ENCODE measurements around the gene SPRED2. TPM values are rescaled to one million over a fixed set of nuclear protein-coding genes. Genes with fewer than 3 reads are reported as not detected.

Gene SPRED2
- total RNA-seq, 2 experiments from 2014 or later = 8.0 to 11.4 TPM

DNA sequence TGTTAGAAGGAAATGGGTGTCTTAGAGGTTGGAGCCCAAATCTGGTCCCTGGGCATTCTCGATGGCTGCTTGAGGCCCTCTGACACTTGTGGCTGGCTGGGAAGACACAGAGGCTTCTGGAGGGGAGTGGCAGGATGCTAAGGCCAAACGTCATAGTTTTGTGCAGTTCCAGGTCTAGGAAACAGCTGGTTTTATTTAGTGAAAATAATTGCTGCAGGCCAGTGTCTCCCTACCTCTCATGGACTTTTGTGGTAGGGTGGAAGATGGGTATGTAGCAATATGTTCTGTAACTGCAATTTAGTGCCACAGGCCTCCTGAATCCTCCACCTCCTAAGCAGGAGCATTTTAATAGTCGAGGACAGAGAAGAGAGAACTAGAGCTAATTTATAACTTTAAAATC is 32.2 kb upstream of the SPRED2 start:
- no peaks in the 10 kb centered on the region for H3K36me3 Mint-ChIP-seq (ENCODE audit: low read depth)
- DNase-seq = no peak
- no peak overlapping the region for H3K4me3 Mint-ChIP-seq
- peaks cover 2% of the 10 kb centered on the region for H3K4me1 Mint-ChIP-seq (ENCODE audit: low read depth)
- intact Hi-C loops (cut with micrococcal nuclease) = no loop called here
- H3K27ac Mint-ChIP-seq = no peak overlapping the region
- peaks cover 15% of the 10 kb centered on the region for H3K27me3 Mint-ChIP-seq (ENCODE audit: low read depth)
- no peaks in the 10 kb centered on the region for H3K9me3 Mint-ChIP-seq
- CTCF ChIA-PET = no interaction called here

- Mint-ChIP-seq H3K4me1 (ENCODE audit: low read depth) (no peaks in the 10 kb centered on the region), H3K27ac (no peak overlapping the region), H3K36me3 (ENCODE audit: low read depth) (no peaks in the 10 kb centered on the region), H3K9me3 (no peaks in the 10 kb centered on the region), H3K27me3 (ENCODE audit: low read depth) (peaks cover 26% of the 10 kb centered on the region), H3K4me3 (no peak overlapping the region)
- DNase-seq = no peak
- intact Hi-C loops (cut with micrococcal nuclease) = no loop called here
- CTCF ChIA-PET = interaction anchor here (0.6 kb wide), 1 partner anchor 1021 kb away, joined by 3 read pairs; no protein-coding TSS in a partner anchor
Measured at GRCh38 chr2:65458999-65459398, 26.6 kb upstream of the SPRED2 start.

DNA sequence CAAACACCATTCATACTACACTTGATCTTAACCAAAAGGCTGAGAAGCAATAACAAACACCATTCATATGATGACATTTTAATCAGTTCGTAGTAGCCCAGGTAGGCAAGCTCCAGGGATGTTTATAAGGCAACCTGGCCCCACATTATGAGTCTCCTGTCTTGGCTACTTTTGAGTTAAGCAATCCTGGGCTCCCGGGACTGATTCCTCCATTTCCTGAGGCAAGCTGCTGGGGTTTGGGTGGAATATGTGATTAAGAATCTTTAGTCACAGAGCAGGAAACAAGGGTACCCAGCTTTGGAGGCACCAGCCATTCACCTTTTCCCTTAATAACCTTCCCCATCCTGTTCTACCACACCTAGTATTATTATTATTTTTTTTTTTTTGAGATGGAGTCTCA is 24.5 kb upstream of the SPRED2 start:
- CTCF ChIA-PET = no interaction called here
- Mint-ChIP-seq H3K4me3 (no peak overlapping the region), H3K36me3 (ENCODE audit: low read depth) (no peaks in the 10 kb centered on the region), H3K9me3 (no peaks in the 10 kb centered on the region), H3K27me3 (ENCODE audit: low read depth) (peaks cover 25% of the 10 kb centered on the region), H3K4me1 (ENCODE audit: low read depth) (no peaks in the 10 kb centered on the region), H3K27ac (no peak overlapping the region)
- intact Hi-C loops (cut with micrococcal nuclease) = no loop called here
- no peak for DNase-seq

GRCh38 chr2:65456064-65456463 is 23.7 kb upstream of the SPRED2 start:
- no peak overlapping the region for H3K27ac Mint-ChIP-seq
- no peak for DNase-seq
- intact Hi-C loops (cut with micrococcal nuclease) = no loop called here
- no peaks in the 10 kb centered on the region for H3K36me3 Mint-ChIP-seq (ENCODE audit: low read depth)
- no peaks in the 10 kb centered on the region for H3K4me1 Mint-ChIP-seq (ENCODE audit: low read depth)
- H3K9me3 Mint-ChIP-seq = no peaks in the 10 kb centered on the region
- H3K27me3 Mint-ChIP-seq (ENCODE audit: low read depth) = peaks cover 22% of the 10 kb centered on the region
- CTCF ChIA-PET = no interaction called here
- H3K4me3 Mint-ChIP-seq = no peak overlapping the region

DNA sequence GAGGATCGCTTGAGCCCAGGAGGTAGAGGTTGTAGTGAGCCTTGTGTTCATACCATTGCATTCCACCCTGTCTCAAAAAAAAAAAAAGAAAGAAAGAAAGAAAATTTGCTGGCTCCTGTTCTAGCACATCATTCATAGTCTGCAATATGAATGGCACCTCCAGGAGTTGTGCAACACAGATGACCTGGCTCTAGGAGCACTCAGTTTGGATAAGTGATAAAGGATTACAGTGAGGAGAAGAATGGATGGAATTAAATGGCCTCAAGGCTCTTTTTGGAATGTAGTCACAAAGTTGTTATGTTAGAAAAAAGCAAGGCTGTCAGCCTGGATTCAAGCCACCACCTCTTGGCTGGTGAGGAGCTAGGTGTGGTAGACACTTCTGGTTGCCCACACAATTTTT is 21.5 kb upstream of the SPRED2 start:
- CTCF ChIA-PET = no interaction called here
- intact Hi-C loops (cut with micrococcal nuclease) = no loop called here
- no peak overlapping the region for H3K27ac Mint-ChIP-seq
- no peak overlapping the region for H3K4me3 Mint-ChIP-seq
- H3K36me3 Mint-ChIP-seq (ENCODE audit: low read depth) = no peaks in the 10 kb centered on the region
- H3K4me1 Mint-ChIP-seq (ENCODE audit: low read depth) = no peaks in the 10 kb centered on the region
- H3K9me3 Mint-ChIP-seq = no peaks in the 10 kb centered on the region
- no peak for DNase-seq
- H3K27me3 Mint-ChIP-seq (ENCODE audit: low read depth) = peaks cover 14% of the 10 kb centered on the region

DNA sequence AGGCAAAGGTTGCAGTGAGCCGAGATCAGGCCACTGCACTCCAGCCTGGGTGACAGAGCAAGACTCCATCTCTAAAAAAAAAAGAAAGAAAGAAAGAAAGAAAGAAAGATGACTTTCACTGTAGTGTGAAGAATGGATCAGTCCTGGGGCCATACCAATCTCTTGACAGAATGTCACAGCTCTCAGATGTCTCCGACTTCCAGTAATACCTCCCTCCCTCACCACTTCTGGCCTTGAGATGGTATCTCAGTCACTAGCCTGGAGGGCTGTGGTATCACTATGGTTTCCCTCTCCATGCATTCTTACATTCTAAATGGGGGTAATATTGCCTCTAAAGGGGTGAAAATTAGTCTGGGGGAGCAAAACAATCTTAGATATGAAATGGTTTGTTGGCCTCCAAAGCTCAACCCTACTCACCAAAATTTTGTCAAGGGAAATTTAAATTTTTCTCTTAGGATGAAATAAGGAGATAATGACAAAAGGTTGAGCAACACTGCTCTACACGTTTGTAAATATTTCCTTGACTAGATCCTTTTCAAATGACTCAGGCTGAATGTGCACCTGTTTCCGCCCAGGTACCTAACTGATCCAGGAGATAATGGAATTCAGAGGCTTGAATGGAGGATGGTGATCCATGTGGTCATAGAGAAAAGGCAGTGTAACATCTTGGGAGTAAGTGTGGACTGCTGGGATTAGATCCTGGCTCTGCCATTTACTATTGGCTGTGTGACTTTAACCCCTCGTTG is 19.9 kb upstream of the SPRED2 start:
- intact Hi-C loops (cut with micrococcal nuclease) = no loop called here
- no peaks in the 10 kb centered on the region for H3K36me3 Mint-ChIP-seq (ENCODE audit: low read depth)
- no peak for DNase-seq
- CTCF ChIA-PET = no interaction called here
- H3K9me3 Mint-ChIP-seq = no peaks in the 10 kb centered on the region
- peaks cover 13% of the 10 kb centered on the region for H3K27me3 Mint-ChIP-seq (ENCODE audit: low read depth)
- H3K4me3 Mint-ChIP-seq = no peak overlapping the region
- H3K4me1 Mint-ChIP-seq (ENCODE audit: low read depth) = no peaks in the 10 kb centered on the region
- H3K27ac Mint-ChIP-seq = no peak overlapping the region

- Mint-ChIP-seq H3K27me3 (ENCODE audit: low read depth) (peaks cover 13% of the 10 kb centered on the region), H3K36me3 (ENCODE audit: low read depth) (no peaks in the 10 kb centered on the region), H3K27ac (no peak overlapping the region), H3K9me3 (no peaks in the 10 kb centered on the region), H3K4me3 (no peak overlapping the region), H3K4me1 (ENCODE audit: low read depth) (no peaks in the 10 kb centered on the region)
- no peak for DNase-seq
- intact Hi-C loops (cut with micrococcal nuclease) = no loop called here
- CTCF ChIA-PET = no interaction called here
Measured at GRCh38 chr2:65450810-65451209, 18.4 kb upstream of the SPRED2 start.

DNA sequence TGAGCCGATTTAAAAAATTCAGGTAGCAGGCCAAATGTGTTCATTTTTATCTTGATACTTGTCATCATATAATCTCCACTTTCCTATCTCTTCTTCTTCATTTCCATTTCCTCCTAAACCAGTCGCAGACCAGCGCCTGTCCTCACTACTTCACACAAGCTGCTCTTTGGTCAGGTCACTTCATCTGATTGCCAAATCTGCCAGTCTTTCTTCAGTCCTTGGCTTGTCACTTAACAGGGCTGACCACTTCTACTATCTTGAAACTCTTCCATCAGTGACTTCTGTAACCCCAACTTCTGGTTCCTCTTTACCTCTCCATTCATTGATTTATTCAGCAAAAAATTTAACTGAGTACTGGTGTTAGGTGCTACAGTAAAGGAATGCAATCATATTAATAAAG is 18.0 kb upstream of the SPRED2 start:
- CTCF ChIA-PET = no interaction called here
- H3K4me3 Mint-ChIP-seq = no peak overlapping the region
- DNase-seq = no peak
- H3K9me3 Mint-ChIP-seq = no peaks in the 10 kb centered on the region
- H3K27me3 Mint-ChIP-seq (ENCODE audit: low read depth) = peaks cover 13% of the 10 kb centered on the region
- no peak overlapping the region for H3K27ac Mint-ChIP-seq
- no peaks in the 10 kb centered on the region for H3K36me3 Mint-ChIP-seq (ENCODE audit: low read depth)
- no peaks in the 10 kb centered on the region for H3K4me1 Mint-ChIP-seq (ENCODE audit: low read depth)
- intact Hi-C loops (cut with micrococcal nuclease) = no loop called here

GRCh38 chr2:65443509-65444186 is 11.2 kb upstream of the SPRED2 start:
- intact Hi-C loops (cut with micrococcal nuclease) = no loop called here
- Mint-ChIP-seq H3K27me3 (ENCODE audit: low read depth) (peaks cover 8% of the 10 kb centered on the region), H3K9me3 (no peaks in the 10 kb centered on the region), H3K4me3 (no peak overlapping the region), H3K36me3 (ENCODE audit: low read depth) (no peaks in the 10 kb centered on the region), H3K27ac (no peak overlapping the region), H3K4me1 (ENCODE audit: low read depth) (no peaks in the 10 kb centered on the region)
- DNase-seq = no peak
- CTCF ChIA-PET = no interaction called here

DNA sequence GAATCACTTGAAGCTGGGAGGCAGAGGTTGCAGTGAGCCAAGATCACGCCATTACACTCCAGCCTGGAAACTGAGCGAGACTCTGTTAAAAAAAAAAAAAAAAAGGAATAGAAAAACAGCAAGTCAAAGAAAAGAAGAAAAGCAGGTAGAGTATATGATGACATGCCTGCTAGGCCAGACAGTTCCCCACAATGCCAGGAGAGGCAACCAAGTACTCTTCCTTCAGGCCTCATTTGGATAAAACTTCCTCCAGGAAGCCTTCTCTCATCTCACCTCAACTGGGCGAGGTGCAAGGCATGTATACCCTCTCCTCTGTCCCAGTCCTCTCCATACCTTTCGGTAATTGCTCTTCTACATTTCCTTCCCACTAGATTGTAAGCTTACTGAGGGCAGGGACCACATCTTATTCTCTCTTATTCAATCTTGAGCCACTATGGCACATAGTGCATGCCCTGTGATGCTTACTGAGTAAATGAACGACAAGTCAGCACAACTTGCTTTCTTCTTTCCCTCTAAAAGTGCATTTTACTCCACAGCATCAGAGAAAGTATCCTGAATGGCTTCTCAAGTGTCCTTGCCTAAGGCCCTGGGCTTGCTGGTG is 10.1 kb upstream of the SPRED2 start:
- no peaks in the 10 kb centered on the region for H3K36me3 Mint-ChIP-seq (ENCODE audit: low read depth)
- no peaks in the 10 kb centered on the region for H3K9me3 Mint-ChIP-seq
- no peaks in the 10 kb centered on the region for H3K4me1 Mint-ChIP-seq (ENCODE audit: low read depth)
- no peak overlapping the region for H3K4me3 Mint-ChIP-seq
- DNase-seq = no peak
- CTCF ChIA-PET = no interaction called here
- peaks cover 15% of the 10 kb centered on the region for H3K27me3 Mint-ChIP-seq (ENCODE audit: low read depth)
- intact Hi-C loops (cut with micrococcal nuclease) = no loop called here
- H3K27ac Mint-ChIP-seq = no peak overlapping the region

DNA sequence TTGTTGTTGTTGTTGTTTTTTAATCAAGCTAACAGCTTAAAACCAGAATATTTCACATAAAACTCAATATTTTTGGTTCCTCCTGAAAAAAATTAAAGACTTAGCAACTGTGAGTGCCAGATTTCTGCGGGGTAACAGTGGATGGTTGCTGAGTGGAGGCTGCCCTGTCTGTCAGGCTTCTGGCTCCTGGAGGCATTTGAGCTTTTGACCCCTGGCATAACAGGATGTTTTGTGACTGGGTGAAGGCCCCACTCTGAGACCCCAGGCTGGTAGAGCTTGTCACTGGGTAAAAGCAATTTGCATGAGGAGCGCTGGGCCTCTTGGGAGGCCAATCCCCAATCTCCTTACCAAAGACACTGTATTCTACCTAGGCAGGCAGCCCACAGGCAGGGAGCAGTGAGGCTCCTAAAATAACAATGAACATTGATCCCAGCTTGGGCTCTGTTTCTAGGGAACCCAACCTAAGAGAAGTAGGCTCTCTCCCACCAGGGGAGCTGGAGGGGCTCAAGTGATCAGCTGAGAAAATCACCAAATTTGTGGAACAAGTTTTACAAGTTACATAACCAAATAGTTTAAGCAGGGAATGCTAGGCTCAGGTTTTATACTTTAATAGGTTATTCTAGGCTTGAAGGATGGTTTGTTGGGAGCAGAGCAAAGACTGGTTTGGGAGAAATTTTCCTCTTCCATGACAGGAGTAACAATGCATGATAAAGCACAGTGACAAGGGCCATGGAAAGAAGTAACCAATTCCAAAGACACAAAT is 5.9 kb upstream of the SPRED2 start:
- Mint-ChIP-seq H3K36me3 (ENCODE audit: low read depth) (no peaks in the 10 kb centered on the region), H3K4me1 (ENCODE audit: low read depth) (peaks cover 9% of the 10 kb centered on the region), H3K27me3 (ENCODE audit: low read depth) (peaks cover 37% of the 10 kb centered on the region), H3K27ac (no peak overlapping the region), H3K4me3 (no peak overlapping the region), H3K9me3 (no peaks in the 10 kb centered on the region)
- intact Hi-C loops (cut with micrococcal nuclease) = loop anchor here (10.0 kb wide), 2 partner anchors 684 to 1594 kb away; partner anchors contain the start of gene UGP2
- no peak for DNase-seq
- CTCF ChIA-PET = interaction anchor here (0.6 to 1.9 kb wide), 4 partner anchors 31 to 114 kb away, joined by 3 to 5 read pairs (median 3); no protein-coding TSS in a partner anchor

GRCh38 chr2:65437392-65438135 is 5.2 kb upstream of the SPRED2 start:
- Mint-ChIP-seq H3K36me3 (ENCODE audit: low read depth) (no peaks in the 10 kb centered on the region), H3K4me1 (ENCODE audit: low read depth) (peaks cover 9% of the 10 kb centered on the region), H3K4me3 (no peak overlapping the region), H3K9me3 (no peaks in the 10 kb centered on the region), H3K27me3 (ENCODE audit: low read depth) (peaks cover 37% of the 10 kb centered on the region), H3K27ac (no peak overlapping the region)
- DNase-seq = no peak
- intact Hi-C loops (cut with micrococcal nuclease) = loop anchor here (1.0 to 10.0 kb wide), 5 partner anchors 54 to 1593 kb away; partner anchors contain the start of gene UGP2
- CTCF ChIA-PET = interaction anchor here (0.8 to 1.9 kb wide), 4 partner anchors 11 to 115 kb away, joined by 3 to 5 read pairs (median 3); no protein-coding TSS in a partner anchor

Data from activated naive CD4-positive, alpha-beta T cell treated with anti-CD3 and anti-CD28 coated beads for 36 hours (primary cell).